ENCODE measurements around the gene ASB15.

Gene ASB15

DNA sequence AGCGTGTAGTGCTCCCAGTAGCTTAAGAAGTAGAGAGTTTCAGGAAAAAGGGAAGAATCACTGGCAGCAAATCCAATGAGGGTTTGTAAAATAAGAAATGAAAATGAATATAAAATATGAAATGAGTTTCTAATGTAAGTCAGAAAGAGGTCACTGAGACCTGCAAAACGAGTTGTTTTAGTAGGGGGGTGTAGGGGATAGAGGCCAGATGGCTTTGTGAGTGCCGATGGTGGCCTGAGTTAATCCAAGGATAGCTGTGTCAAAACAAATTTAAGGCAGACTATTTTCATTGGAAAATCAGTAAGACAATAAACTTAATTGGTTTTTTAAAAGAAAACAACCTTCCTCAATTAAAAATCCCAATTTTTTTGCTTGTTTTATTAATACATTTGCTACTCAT lies 745 bp upstream of the ASB15 start:
- H3K4me2 ChIP-seq (ENCODE audit: low read depth, low read length), result no peak overlapping the region
- TF ChIP-seq, protein P1, sequence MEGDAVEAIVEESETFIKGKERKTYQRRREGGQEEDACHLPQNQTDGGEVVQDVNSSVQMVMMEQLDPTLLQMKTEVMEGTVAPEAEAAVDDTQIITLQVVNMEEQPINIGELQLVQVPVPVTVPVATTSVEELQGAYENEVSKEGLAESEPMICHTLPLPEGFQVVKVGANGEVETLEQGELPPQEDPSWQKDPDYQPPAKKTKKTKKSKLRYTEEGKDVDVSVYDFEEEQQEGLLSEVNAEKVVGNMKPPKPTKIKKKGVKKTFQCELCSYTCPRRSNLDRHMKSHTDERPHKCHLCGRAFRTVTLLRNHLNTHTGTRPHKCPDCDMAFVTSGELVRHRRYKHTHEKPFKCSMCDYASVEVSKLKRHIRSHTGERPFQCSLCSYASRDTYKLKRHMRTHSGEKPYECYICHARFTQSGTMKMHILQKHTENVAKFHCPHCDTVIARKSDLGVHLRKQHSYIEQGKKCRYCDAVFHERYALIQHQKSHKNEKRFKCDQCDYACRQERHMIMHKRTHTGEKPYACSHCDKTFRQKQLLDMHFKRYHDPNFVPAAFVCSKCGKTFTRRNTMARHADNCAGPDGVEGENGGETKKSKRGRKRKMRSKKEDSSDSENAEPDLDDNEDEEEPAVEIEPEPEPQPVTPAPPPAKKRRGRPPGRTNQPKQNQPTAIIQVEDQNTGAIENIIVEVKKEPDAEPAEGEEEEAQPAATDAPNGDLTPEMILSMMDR (IDR thresholded peaks at IDR 0.05; ENCODE audit: low read length), result no peak
- TF ChIP-seq EZH2phosphoT487 (IDR thresholded peaks at IDR 0.05; ENCODE audit: low read length) (no peak), EZH2 (optimal IDR thresholded peaks at IDR 0.05; ENCODE audit: low read depth, low read length) (no peak)

DNA sequence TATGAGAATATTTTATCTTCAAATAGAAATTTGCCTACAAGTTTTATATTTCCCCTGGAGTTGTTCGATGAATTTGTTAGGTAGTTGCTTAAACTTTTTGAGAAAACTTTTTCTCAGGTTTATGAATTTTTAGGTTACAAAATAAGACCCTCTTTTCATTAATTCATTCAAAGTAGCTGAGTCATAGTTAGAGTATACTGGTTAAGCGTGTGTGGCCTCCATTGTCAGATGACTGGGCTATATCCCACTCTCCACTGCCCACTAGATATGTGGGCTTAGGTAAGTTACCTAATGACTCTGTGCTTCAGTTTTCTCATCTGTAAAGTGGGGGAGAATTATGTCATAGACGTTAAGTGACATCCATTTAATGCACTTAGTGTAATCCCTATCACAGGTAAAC lies 1.0 kb downstream of the ASB15 start:
- Histone ChIP-seq H3K4me1 (ENCODE audit: low read length) (peaks cover 3% of the 10 kb centered on the region; the same call in 1 of the 2 replicates), H3K9ac (ENCODE audit: low read length) (no peak overlapping the region), H3K4me3 (ENCODE audit: low read length) (no peak overlapping the region), H3K9me3 (replicated peaks; ENCODE audit: insufficient read depth, low read length) (no peaks in the 10 kb centered on the region), H3K79me2 (ENCODE audit: low read length) (no peaks in the 10 kb centered on the region), H3K4me2 (ENCODE audit: low read depth, low read length) (no peak overlapping the region), H3K27me3 (replicated peaks; ENCODE audit: insufficient read depth, low read length) (no peaks in the 10 kb centered on the region), H2AFZ (ENCODE audit: low read length) (no peak overlapping the region), H4K20me1 (ENCODE audit: insufficient read depth, low read length) (no peaks in the 10 kb centered on the region), H3K27ac (ENCODE audit: low read length) (no peak overlapping the region), H3K36me3 (replicated peaks; ENCODE audit: insufficient read depth, low read length) (no peaks in the 10 kb centered on the region), H3F3A (ENCODE audit: insufficient read depth, low read length) (no peaks in the 10 kb centered on the region), H3K9me2 (replicated peaks; ENCODE audit: insufficient read depth, low read length) (no peaks in the 10 kb centered on the region)
- TF ChIP-seq, protein P1 (IDR thresholded peaks at IDR 0.05; ENCODE audit: low read length), result no peak
- no peak for TF ChIP-seq EZH2 (optimal IDR thresholded peaks at IDR 0.05; ENCODE audit: low read depth, low read length)
- TF ChIP-seq EZH2phosphoT487 (IDR thresholded peaks at IDR 0.05; ENCODE audit: low read length), result no peak
- DNase-seq, result no peak

More for the DNA sequence above, 745 bp upstream of the ASB15 start:
- no peak overlapping the region for H3K4me3 ChIP-seq (ENCODE audit: low read length)
- no peaks in the 10 kb centered on the region for H3K36me3 ChIP-seq (replicated peaks; ENCODE audit: insufficient read depth, low read length)
- H3K27me3 ChIP-seq (replicated peaks; ENCODE audit: insufficient read depth, low read length), result no peaks in the 10 kb centered on the region
- no peak overlapping the region for H3K9ac ChIP-seq (ENCODE audit: low read length)
- no peak overlapping the region for H3K27ac ChIP-seq (ENCODE audit: low read length)
- no peaks in the 10 kb centered on the region for H4K20me1 ChIP-seq (ENCODE audit: insufficient read depth, low read length)
- H3K9me3 ChIP-seq (replicated peaks; ENCODE audit: insufficient read depth, low read length), result no peaks in the 10 kb centered on the region
- H3K79me2 ChIP-seq (ENCODE audit: low read length), result no peaks in the 10 kb centered on the region
- H3K4me1 ChIP-seq (ENCODE audit: low read length), result peaks cover 3% of the 10 kb centered on the region; the same call in 1 of the 2 replicates
- H3F3A ChIP-seq (ENCODE audit: insufficient read depth, low read length), result no peaks in the 10 kb centered on the region
- H3K9me2 ChIP-seq (replicated peaks; ENCODE audit: insufficient read depth, low read length), result no peaks in the 10 kb centered on the region
- no peak overlapping the region for H2AFZ ChIP-seq (ENCODE audit: low read length)
- no peak for DNase-seq

DNA sequence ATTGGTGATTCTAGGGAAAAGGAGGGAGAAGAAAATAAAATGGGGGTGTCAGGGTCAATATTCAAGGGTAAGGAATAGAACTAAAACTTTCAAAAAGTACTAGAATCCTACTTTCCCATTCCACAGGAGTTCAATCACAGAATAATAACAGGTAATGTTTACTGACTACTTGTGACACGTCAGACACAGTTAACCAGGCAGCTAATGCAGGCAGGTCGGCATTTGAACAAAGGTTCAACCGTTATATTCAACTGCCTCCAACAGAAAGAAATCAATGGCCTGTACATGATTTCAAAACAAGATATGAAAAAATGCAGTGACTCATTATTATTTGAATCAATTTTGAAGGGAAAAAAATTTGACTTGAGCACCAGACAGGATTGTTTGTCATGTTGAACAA lies 3.1 kb downstream of the ASB15 start:
- DNase-seq, result no peak
- Histone ChIP-seq H3K4me2 (ENCODE audit: low read depth, low read length) (no peak overlapping the region), H3F3A (ENCODE audit: insufficient read depth, low read length) (no peaks in the 10 kb centered on the region), H3K9me2 (replicated peaks; ENCODE audit: insufficient read depth, low read length) (no peaks in the 10 kb centered on the region), H3K27me3 (replicated peaks; ENCODE audit: insufficient read depth, low read length) (no peaks in the 10 kb centered on the region), H3K79me2 (ENCODE audit: low read length) (no peaks in the 10 kb centered on the region), H3K27ac (ENCODE audit: low read length) (no peak overlapping the region), H3K36me3 (replicated peaks; ENCODE audit: insufficient read depth, low read length) (no peaks in the 10 kb centered on the region), H4K20me1 (ENCODE audit: insufficient read depth, low read length) (no peaks in the 10 kb centered on the region), H3K4me3 (ENCODE audit: low read length) (no peak overlapping the region), H3K4me1 (ENCODE audit: low read length) (peaks cover 7% of the 10 kb centered on the region), H3K9me3 (replicated peaks; ENCODE audit: insufficient read depth, low read length) (no peaks in the 10 kb centered on the region), H3K9ac (ENCODE audit: low read length) (no peak overlapping the region), H2AFZ (ENCODE audit: low read length) (no peak overlapping the region)
- TF ChIP-seq EZH2phosphoT487 (IDR thresholded peaks at IDR 0.05; ENCODE audit: low read length) (no peak), EZH2 (optimal IDR thresholded peaks at IDR 0.05; ENCODE audit: low read depth, low read length) (no peak)
- TF ChIP-seq, protein P1 (IDR thresholded peaks at IDR 0.05; ENCODE audit: low read length), result no peak
